Measurements from ENCODE around the gene UNK. TPM values are rescaled to one million over a fixed set of nuclear protein-coding genes. Genes with fewer than 3 reads are reported as not detected.

The UNK gene
- 10 to 100 TPM; 34.5 to 49.7 (median 36.4) TPM for polyA plus RNA-seq (ENCODE audit: insufficient read length in 4 of 4)

DNA sequence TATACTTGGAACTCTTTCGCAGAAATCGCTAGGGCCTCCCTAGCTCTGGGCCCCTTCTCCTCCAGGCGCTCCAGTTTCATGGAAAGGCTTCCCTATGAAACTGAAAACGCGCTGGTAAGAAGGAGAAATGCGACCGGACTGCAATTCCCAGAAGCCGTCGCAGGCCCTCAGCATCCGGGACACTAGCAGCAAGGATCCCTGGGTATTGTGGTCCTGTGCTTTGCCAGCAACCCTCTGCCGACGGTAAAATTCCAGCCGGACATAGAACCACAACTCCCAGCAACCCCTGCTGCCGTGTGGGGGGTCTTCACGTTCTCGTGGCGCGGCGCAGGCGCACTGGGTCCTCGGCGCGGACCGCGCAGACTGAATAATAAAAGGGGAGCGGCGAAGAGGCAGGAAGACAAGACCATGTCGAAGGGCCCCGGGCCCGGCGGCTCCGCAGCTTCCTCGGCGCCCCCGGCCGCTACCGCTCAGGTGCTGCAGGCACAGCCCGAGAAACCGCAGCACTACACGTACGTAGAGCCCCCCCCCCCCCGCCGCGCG lies at the start of gene UNK:
Gene UNK, plus strand, starts transcription at position 334 of the 543 bp plus-strand sequence. Its CDS starts 75 bp downstream, at position 409.
- peak; percentile 98 to 99 (median 98) for DNase-seq (ENCODE audit: low read depth in 4 of 4, low spot score in 3 of 4)

DNA sequence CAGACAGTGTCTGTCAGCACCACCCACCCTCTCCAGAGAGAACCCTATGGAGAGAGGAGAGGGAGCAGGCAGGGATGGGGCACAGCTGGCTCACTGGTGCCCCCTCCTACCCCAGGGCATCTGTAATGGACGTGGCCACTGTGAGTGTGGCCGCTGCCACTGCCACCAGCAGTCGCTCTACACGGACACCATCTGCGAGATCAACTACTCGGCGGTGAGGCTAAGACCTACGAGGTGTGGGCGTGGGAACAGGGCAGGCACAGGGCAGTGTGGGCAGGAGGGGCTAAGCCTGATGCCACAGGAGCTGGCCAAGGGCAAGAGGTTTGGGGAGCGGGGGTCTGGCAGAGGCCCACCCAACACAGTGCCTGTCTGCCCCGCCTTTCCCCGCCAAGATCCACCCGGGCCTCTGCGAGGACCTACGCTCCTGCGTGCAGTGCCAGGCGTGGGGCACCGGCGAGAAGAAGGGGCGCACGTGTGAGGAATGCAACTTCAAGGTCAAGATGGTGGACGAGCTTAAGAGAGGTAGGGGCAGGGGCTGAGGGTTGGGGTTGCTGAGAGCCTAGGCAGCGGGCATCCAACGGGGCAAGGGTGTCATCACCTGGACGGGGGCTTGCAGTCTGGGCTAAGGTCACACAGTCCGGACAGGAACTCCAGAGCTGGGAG lies 48.3 kb upstream of the UNK start:
- DNase-seq (ENCODE audit: low read depth in 4 of 4, low spot score in 3 of 4) = no peak

DNA sequence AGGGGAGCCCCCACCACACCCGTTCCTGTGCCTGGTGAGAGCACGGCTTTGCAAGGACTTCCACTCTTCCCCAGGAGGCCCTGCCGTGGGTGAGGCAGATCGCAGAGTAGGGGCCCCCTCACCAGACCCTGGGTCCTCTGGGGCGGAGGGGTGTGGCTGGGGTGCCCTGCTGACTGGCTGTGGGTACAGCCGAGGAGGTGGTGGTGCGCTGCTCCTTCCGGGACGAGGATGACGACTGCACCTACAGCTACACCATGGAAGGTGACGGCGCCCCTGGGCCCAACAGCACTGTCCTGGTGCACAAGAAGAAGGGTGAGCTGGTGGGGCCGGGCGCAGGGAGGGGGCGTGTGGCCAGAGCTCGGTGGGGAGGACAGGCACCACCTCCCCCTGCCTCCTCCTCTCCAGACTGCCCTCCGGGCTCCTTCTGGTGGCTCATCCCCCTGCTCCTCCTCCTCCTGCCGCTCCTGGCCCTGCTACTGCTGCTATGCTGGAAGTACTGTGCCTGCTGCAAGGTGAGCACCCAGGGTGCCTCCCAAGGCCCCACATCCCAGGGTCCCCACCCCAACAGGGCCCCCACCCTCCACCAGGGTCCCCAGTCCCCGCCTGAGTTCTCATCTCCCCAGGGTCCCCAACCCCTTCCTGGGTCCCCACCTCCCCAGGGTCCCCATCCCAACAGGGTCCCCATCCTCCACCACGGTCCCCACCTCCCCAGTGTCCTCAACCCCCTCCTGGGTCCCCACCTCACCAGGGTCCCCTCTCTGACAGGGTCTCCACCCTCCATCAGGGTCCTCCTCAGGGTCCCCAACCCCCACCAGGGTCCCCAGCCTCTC lies 47.3 kb upstream of the UNK start:
- DNase-seq (ENCODE audit: low read depth in 4 of 4, low spot score in 3 of 4) = no peak

DNA sequence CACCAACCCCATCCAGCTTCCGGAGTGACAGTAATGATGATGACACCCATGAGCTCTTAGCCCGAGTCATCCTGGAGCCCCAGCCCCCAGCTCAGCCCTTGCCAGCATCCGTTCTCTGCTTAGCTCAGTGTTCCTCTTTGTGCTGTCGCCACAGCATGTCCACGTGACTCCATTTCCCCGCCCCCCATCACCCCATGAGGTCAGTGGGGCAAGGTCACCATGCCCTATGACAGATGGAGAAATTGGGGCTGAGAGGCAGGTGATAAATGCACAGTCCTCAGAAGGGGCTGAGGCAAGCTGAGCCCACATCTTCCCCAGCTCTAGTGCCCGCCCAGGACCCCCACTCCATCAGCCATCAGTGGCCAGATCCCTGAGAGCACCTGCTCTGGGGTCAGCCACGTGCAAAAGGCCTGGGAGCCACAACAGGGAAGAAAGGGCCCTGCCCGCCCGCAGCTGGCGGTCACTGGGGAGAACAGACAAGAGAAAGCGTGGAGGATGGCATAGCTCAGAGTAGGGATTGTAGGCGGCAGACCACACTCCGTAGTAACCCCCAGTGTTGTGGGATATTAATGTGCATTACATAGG lies 46.3 kb upstream of the UNK start:
- DNase-seq (ENCODE audit: low read depth in 4 of 4, low spot score in 3 of 4) = no peak

GRCh38 chr17:75739174-75739573 lies 45.4 kb upstream of the UNK start:
- no peak for DNase-seq (ENCODE audit: low read depth in 4 of 4, low spot score in 3 of 4)

DNA sequence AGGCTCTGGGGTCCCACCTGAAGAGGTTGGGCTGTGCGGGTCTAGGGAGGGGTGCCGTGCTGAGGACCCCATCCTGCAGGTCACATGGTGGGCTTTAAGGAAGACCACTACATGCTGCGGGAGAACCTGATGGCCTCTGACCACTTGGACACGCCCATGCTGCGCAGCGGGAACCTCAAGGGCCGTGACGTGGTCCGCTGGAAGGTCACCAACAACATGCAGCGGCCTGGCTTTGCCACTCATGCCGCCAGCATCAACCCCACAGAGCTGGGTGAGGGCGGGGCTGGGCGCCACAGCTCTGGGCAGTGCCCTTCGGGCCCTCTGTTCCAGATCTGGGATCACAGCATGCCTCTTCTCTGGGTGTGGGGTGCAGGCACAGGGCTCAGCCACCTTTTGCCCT lies 44.8 kb upstream of the UNK start:
- no peak for DNase-seq (ENCODE audit: low read depth in 4 of 4, low spot score in 3 of 4)

DNA sequence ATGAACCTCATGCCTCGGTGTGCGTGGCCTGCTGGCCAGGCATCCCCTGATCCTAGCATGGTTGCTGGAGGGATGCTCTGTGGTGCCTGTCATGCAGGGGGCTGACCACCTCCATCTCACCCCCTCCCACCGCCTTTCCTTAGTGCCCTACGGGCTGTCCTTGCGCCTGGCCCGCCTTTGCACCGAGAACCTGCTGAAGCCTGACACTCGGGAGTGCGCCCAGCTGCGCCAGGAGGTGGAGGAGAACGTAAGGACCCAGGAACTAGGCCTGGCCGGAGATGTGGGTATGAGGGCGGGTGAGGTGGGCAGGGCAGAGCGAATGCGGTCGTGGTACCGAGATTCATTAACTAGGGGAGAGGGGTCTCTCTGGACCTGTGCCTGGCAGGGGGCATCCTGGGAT lies 44.4 kb upstream of the UNK start:
- DNase-seq (ENCODE audit: low read depth in 4 of 4, low spot score in 3 of 4) = no peak

DNA sequence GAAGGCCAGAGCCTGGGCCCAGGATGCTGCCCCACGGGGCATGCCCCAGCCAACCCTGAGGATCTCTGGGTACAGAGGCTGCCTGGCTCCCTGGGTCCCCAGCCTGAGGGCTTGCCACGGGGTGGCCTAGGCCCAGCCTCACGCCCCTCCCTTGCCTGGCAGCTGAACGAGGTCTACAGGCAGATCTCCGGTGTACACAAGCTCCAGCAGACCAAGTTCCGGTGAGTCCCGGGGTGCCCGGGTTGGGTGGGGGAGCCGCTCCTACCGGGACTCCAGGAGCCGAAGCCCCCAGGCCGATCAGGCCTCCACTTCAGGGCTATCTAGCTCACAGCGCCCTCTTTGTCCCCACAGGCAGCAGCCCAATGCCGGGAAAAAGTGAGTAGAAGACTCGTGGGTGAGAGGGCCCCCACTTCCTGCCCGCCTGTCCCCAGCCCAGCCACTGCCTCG lies 44.0 kb upstream of the UNK start:
- no peak for DNase-seq (ENCODE audit: low read depth in 4 of 4, low spot score in 3 of 4)

GRCh38 chr17:75742337-75742736 lies 42.3 kb upstream of the UNK start:
- no peak for DNase-seq (ENCODE audit: low read depth in 4 of 4, low spot score in 3 of 4)

- no peak for DNase-seq (ENCODE audit: low read depth in 4 of 4, low spot score in 3 of 4)
Measured at GRCh38 chr17:75743625-75744206, 40.9 kb upstream of the UNK start.

- no peak for DNase-seq (ENCODE audit: low read depth in 4 of 4, low spot score in 3 of 4)
Measured at GRCh38 chr17:75748706-75749105, 35.9 kb upstream of the UNK start.

DNA sequence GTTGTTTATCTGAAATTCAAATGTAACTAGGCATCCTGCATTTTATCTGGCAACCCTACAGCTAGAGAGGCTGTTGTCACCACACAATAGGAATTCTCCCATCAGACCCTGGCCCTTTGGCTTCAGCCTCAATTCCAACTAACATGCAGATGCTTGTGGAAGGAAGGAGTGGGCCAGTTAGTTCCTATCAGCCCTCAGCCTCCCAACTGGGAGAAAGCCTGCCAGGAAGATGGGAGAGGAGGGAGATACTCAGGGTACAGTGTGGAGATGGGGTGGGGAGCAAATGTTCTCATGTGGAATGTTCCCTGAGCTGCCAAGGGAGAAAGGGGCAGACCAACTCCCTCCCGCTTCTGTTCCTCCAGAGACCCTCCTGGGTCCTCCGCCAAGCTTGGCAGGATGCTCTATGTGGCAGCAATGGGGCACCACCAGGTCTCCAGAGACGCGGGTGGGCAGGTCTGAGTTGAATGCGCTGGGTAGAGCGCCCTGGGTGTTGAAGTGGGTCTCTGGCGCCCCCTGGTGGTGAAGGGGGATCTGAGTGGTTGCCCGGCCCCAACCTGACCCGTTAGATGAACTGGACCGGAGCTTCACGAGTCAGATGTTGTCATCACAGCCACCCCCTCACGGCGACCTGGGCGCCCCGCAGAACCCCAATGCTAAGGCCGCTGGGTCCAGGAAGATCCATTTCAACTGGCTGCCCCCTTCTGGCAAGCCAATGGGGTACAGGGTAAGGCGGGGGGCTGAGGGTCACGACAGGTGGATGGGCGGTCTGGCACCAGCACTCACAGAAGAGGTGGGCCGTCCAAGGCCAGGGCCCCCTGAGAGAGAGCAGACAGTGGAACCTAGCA lies 34.8 kb upstream of the UNK start:
- no peak for DNase-seq (ENCODE audit: low read depth in 4 of 4, low spot score in 3 of 4)

DNA sequence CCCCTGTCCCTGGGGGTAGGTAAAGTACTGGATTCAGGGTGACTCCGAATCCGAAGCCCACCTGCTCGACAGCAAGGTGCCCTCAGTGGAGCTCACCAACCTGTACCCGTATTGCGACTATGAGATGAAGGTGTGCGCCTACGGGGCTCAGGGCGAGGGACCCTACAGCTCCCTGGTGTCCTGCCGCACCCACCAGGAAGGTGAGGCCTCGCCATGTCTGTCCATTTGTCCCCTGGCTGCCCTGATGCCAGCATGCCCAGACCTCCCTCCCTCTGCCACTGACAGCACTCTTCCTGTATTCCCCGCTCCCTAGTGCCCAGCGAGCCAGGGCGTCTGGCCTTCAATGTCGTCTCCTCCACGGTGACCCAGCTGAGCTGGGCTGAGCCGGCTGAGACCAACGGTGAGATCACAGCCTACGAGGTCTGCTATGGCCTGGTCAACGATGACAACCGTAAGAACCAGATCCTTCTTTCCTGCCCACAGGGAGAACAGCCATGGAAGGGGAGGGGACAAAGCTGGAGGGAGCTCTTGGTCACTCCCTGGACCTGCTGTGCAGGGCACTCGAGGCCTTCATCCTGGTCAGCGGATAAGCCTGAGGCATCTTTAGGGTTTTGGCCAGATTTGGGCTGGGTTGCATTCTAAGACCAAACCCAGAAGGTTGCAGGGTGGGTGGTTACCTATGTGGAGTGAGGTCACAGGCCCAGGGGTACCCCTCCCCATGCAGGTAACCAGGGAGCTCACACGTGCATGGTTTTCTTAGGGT lies 33.8 kb upstream of the UNK start:
- no peak for DNase-seq (ENCODE audit: low read depth in 4 of 4, low spot score in 3 of 4)

DNA sequence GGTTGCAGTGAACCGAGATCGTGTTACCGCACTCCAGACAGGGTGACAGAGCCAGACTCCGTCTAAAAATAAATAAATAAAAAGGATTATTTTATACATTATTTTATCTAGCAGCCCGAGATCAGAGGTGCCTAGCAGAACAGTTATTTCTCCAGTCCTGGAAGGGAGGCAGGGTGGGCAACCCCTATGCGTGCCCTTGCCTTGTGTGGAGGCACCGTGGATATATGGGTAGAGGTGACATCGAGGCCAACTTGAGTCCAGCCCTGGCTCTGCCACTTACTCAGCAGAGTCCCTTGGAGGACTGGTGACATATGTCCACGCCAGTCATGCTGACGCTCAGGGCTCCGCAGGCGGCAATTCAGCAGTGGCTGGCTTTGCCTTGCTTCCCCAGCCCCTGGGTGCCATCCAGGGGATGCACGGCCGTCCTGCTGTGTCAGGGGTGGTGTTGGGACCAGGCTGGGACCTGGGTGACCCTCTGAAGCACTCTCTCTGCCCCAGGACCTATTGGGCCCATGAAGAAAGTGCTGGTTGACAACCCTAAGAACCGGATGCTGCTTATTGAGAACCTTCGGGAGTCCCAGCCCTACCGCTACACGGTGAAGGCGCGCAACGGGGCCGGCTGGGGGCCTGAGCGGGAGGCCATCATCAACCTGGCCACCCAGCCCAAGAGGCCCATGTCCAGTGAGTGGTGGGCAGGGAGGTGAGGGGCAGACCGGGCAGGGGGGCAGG lies 32.8 kb upstream of the UNK start:
- DNase-seq (ENCODE audit: low read depth in 4 of 4, low spot score in 3 of 4) = no peak

GRCh38 chr17:75752405-75752709 lies 32.2 kb upstream of the UNK start:
- no peak for DNase-seq (ENCODE audit: low read depth in 4 of 4, low spot score in 3 of 4)

DNA sequence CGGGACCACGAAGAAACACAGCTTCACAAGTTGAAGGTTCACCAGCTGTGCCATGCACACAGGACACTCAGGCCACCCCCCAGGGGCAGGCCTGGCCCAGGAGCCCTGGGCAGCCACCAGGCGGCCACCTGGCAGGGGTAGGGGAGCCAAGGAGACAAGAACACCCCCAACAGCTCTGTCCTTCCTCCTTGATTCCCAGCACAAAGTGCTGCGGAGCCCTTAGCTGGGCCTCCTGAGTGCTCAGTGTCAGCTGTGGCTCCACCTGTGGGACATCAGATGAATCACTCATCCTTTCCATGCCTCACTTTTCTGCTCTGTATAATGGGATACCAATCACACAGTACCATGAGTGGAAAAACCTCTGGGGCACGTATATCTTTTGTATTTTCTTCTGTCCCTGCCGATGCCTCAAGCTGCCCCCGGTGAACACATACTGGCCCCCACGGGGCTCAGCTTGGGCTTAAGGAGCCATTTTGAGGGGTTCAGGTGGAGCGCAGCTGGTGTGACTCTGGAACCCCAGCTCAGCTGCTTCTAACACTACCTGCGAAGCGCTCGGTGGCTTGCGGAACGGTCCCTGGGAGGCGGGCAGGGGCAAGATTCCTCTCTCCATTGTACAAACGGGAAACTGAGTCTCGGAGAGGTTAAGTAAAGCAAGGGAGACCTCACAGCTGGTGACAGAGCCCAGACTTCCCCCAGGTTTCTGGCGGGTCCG lies 31.6 kb upstream of the UNK start:
- DNase-seq (ENCODE audit: low read depth in 4 of 4, low spot score in 3 of 4) = no peak

GRCh38 chr17:75753514-75754377 lies 30.9 kb upstream of the UNK start:
- DNase-seq (ENCODE audit: low read depth in 4 of 4, low spot score in 3 of 4) = no peak
